HG03280 (cell line): ENCODE data around the gene RNF19B.

ENCODE experiments used
- ATAC-seq: cut with Tn5 transposase; IDR thresholded peaks from one replicate; pipeline ENCODE4 v1.9.1; 2021; ENCODE audit warnings: mild to moderate bottlenecking, moderate library complexity; ENCODE audit not compliant: unreplicated experiment

The RNF19B gene

DNA sequence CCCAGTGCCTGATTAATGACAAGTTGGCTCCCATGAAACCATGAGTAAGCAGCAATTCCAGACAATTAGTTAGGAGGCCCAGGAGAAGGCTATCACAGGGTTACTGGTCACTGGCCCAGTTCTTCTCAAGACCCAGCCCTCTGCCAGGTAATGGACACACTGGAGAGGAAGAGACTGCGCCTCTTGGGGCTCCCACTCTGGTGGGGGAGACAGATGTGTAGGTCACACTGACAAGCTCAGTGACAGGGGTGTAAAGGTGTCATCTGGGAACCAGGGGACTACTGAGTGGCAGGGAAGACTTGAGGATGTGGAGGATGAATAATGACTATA is 73.4 kb downstream of the RNF19B start:
- no peak for ATAC-seq

DNA sequence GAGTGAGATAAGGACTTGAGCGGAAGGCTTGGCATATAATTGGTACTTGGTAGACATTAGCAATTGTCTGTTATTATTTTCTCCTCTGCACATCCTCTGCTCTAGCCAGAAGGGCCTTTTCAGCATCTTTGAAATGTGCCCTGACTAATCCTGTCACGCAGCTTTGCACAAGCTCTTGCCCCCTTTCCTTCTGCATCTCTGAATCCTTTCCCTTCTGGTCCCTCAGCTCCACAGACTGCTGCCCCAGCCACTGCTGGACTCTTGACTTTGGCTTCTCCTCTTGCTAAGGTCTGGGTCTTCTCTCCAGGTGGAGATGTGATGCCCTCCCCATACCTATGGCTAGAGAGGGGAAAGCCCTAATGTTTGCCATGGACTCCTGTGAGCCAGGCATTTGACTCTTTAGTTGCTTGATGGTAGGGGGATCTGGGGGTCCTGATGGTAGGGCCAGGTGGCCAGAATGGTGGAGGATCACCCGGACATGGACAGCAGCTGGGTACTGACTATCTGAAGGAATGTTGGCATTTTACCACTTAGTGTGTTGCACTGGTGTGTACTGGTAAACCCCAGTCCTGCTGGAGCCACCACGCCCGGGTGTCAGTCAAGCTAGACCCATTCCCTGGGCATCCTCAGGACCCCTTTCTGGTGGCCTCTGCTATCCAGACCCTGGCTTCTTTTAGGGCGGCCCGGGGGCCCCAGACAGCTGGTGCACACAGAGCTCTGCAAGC is 73.9 kb downstream of the RNF19B start:
- ATAC-seq: no peak

DNA sequence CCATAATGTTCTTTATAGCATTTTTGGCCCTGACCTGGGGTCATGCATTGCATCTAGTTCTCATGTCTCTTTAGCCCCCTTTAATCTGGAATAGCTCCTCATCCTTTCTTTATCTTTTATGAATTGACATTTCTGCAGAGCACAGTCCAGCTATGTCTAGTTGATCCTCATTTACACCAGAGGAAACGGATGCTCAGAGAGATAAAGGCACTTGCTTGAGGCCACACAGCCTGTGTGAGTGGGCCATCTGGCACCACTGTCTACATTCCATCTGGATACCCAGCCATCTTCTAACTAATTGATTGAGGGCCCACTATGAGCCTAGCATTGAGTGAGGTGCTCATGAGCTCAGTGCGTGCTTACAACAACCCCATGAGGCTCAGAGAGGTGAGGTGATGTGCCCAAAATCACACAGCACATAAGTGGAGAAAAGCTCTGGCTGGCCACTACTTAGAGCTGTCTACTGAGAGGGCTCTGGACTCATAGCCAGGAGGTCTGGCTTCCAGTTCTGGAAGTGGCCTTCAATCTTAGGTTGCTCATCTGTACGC is 74.8 kb downstream of the RNF19B start:
- ATAC-seq: no peak

DNA sequence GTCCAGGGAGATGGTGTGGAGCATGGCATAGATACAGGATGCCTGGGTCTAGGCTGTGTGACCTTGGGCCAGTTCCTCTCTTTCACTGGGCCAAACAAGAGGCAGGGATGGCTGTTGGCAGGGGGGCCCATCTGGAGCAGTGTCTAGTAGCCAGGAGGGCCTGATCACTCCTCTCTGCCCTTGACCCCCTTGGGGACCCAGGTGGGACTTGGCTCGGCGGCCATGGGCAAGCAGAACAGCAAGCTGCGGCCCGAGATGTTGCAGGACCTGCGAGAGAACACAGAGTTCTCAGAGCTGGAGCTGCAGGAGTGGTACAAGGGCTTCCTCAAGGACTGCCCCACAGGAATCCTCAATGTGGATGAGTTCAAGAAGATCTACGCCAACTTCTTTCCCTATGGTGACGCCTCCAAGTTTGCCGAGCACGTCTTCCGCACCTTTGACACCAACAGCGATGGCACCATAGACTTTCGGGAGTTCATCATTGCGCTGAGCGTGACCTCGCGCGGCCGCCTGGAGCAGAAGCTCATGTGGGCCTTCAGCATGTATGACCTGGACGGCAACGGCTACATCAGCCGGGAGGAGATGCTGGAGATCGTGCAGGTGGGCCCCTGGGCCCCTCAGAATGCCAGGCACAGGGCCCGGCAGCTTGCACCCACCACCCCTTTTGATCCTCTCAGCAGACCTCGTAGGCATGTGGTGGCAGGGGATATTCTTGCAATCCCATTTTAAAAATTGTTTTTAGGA is 75.8 kb downstream of the RNF19B start:
- no peak for ATAC-seq

DNA sequence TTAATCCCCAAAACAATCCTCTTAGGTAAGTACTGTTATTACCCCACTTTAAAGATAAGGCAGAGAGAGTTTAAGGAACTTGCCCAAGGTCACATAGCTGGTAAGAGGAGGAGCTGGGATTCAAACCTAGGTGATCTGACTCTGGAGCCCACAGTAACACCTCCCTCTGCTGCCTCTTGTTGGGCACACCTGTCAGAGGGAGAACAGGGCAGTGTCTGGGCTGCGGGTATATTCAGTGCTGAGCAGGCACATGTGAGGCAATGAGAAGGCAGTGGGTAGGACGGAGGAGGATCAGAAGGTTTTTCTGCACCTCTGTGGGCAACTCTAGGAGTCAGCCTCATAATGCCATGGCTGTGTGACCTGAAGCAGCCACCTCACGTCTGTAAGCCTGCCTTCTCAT is 76.5 kb downstream of the RNF19B start:
- no peak for ATAC-seq

DNA sequence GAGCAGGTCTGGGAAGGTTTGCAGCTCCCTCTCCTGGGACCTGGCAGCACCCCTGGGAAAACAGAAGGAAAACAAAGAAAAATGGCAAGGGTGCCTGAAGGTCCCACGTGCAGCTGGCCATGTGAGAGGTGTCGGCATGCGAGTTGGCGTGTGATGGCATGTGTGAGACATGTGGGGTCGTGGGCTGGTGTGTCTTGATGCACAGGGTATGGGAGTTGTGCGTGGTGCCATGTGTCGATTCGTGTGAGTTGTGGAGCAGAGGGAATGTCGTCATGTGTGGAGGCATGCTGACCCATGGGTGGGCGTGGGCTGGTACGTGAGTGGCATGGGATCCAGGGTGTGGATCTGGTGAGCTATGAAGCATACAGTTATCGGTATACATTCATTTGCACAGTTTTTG is 77.0 kb downstream of the RNF19B start:
- no peak for ATAC-seq

DNA sequence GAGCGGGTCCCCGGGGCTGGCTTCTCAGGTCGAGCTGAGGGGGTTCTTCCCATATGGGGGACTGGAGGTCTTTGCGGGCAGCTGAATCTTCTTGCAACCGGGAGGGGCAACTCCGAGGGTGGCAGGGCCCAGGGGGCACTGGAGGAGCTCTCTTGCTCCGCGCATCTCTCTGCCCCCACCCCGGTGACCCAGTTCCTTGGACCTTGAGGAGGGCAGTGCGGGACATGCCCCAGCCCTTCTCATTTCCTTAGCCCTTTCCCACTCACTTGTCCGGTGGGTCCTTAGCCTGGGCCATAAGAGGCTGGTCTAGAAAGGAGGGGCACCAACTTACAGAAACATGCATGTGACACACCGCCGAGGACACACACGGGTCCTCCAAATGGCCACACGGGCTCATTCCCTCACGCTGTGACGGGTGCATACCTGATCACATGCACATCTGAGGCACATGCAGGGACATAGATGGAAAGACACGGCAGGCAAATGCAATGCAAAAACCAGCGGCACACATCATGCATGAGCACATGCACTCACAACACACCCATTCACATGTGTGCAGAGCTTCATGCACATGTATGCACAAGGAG is 77.7 kb downstream of the RNF19B start:
- no peak for ATAC-seq
